ENCODE data around the gene LHFPL6.

DNA sequence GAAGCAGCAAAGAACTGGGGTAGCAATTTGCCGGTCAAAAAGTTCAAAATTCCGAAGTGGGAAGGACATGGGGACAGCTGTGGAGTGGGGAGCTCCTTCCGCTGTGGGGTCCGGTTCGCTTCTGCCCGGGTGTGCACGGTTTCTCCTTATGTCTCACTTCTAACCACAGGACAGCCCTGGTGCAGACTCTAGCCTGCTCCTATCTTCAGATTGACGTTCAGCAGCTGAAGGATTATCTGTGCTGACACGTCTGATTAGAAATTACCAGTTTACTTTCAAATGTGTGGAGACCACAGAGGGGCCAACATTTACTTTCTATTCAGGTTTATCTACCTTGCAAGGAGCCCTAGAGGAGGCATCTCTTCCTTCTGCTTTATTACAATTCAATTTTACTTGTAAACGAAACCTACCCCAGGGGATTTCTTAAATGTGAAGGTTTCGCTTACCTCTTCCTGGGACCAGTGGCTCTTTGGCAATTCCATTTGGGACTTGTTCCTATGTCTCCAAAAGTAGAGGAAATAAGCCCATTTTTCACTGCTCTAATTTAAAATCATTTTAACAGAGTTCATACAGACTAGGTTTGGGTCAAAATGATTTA lies 27.3 kb downstream of the LHFPL6 start:
- TF ChIP-seq, protein P1, sequence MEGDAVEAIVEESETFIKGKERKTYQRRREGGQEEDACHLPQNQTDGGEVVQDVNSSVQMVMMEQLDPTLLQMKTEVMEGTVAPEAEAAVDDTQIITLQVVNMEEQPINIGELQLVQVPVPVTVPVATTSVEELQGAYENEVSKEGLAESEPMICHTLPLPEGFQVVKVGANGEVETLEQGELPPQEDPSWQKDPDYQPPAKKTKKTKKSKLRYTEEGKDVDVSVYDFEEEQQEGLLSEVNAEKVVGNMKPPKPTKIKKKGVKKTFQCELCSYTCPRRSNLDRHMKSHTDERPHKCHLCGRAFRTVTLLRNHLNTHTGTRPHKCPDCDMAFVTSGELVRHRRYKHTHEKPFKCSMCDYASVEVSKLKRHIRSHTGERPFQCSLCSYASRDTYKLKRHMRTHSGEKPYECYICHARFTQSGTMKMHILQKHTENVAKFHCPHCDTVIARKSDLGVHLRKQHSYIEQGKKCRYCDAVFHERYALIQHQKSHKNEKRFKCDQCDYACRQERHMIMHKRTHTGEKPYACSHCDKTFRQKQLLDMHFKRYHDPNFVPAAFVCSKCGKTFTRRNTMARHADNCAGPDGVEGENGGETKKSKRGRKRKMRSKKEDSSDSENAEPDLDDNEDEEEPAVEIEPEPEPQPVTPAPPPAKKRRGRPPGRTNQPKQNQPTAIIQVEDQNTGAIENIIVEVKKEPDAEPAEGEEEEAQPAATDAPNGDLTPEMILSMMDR (IDR thresholded peaks at IDR 0.05), result no peak
- TF ChIP-seq POLR2A (IDR thresholded peaks at IDR 0.05), result no peak
- no peak for TF ChIP-seq POLR2AphosphoS5 (IDR thresholded peaks at IDR 0.05)

Data from prostate gland (tissue), 2 donors.